NT2/D1 (cell line): ENCODE data around the gene SLC25A43.
A peak's percentile ranks its signal among the peaks of the same experiment; 100 is the strongest.
"Not testable (repeated sequence)": the region's sequence is repeated elsewhere in the genome, so short reads cannot be mapped to it uniquely, and the experiment has no call there.

Experiments used
- DNase-seq: peaks from one replicate; pipeline ENCODE4 v3.0.0-alpha.2; 2011; ENCODE audit warnings: low read depth, low spot score
- H3K27me3 ChIP-seq: 2 replicates; pipeline ENCODE4 v1.6.0; 2011; ENCODE audit warnings: mild to moderate bottlenecking; ENCODE audit not compliant: insufficient read length, insufficient read depth
- H3K36me3 ChIP-seq: 2 replicates; pipeline ENCODE4 v1.6.1; 2011; ENCODE audit warnings: mild to moderate bottlenecking, low read length, mixed read lengths; ENCODE audit not compliant: insufficient read depth, insufficient read length
- H3K4me1 ChIP-seq: 2 replicates; pipeline ENCODE4 v1.5.1; 2011; ENCODE audit not compliant: insufficient read depth, insufficient read length
- H3K4me3 ChIP-seq: 2 replicates; pipeline ENCODE4 v1.5.1; 2011; ENCODE audit warnings: low read depth; ENCODE audit not compliant: insufficient read length
- H3K9ac ChIP-seq: 2 replicates; pipeline ENCODE4 v1.6.0; 2011; ENCODE audit warnings: low read depth; ENCODE audit not compliant: insufficient read length
- H3K9me3 ChIP-seq: 2 replicates; pipeline ENCODE4 v1.5.1; 2011; ENCODE audit warnings: mild to moderate bottlenecking, low read length; ENCODE audit not compliant: insufficient read depth
- SUZ12 ChIP-seq: IDR thresholded peaks from 2 replicates; pipeline ENCODE4 v1.6.1; 2011; ENCODE audit not compliant: insufficient read length, insufficient read depth; ENCODE audit errors: extremely low read depth
- YY1 ChIP-seq: IDR thresholded peaks from 2 replicates; pipeline ENCODE4 v1.6.1; 2011; ENCODE audit not compliant: insufficient read length, insufficient read depth
- ZNF274 ChIP-seq: IDR thresholded peaks from 2 replicates; pipeline ENCODE4 v1.6.1; 2011; ENCODE audit warnings: mild to moderate bottlenecking, low read depth, low read length

Gene SLC25A43

GRCh38 chrX:119481323-119481801, 82.2 kb downstream of the SLC25A43 start:
- H3K27me3 ChIP-seq = peaks cover 3% of the 10 kb centered on the region
- H3K4me1 ChIP-seq = peaks cover 3% of the 10 kb centered on the region
- no peaks in the 10 kb centered on the region for H3K36me3 ChIP-seq
- H3K9ac ChIP-seq = no peak overlapping the region
- no peak for DNase-seq
- TF ChIP-seq SUZ12 (no peak), ZNF274 (no peak), YY1 (no peak)
- H3K9me3 ChIP-seq = no peaks in the 10 kb centered on the region
- H3K4me3 ChIP-seq = no peak overlapping the region

- Histone ChIP-seq H3K4me1 (peaks cover 3% of the 10 kb centered on the region), H3K36me3 (no peaks in the 10 kb centered on the region), H3K9ac (peak overlapping the region; percentile 73), H3K4me3 (peak overlapping the region; percentile 19), H3K27me3 (peaks cover 3% of the 10 kb centered on the region), H3K9me3 (no peaks in the 10 kb centered on the region)
- DNase-seq = no peak
- TF ChIP-seq SUZ12 = no peak
- no peak for TF ChIP-seq ZNF274
- no peak for TF ChIP-seq YY1
These were observed 82.9 kb downstream of the SLC25A43 start for GRCh38 chrX:119482041-119482440.

GRCh38 chrX:119482481-119483480, 83.6 kb downstream of the SLC25A43 start:
- H3K9me3 ChIP-seq = no peaks in the 10 kb centered on the region
- no peak for TF ChIP-seq YY1
- no peak for TF ChIP-seq SUZ12
- TF ChIP-seq ZNF274 = no peak
- peak overlapping the region; percentile 73 for H3K9ac ChIP-seq
- H3K4me3 ChIP-seq = peak overlapping the region; percentile 19
- no peaks in the 10 kb centered on the region for H3K36me3 ChIP-seq
- H3K4me1 ChIP-seq = peaks cover 3% of the 10 kb centered on the region
- H3K27me3 ChIP-seq = peaks cover 3% of the 10 kb centered on the region
- peak; percentile 55 for DNase-seq

GRCh38 chrX:119486745-119487144, 87.6 kb downstream of the SLC25A43 start:
- Histone ChIP-seq H3K4me3 (no peak overlapping the region), H3K9ac (no peak overlapping the region), H3K36me3 (no peaks in the 10 kb centered on the region), H3K27me3 (peaks cover 3% of the 10 kb centered on the region), H3K9me3 (no peaks in the 10 kb centered on the region), H3K4me1 (no peaks in the 10 kb centered on the region)
- TF ChIP-seq YY1 (no peak), ZNF274 (no peak), SUZ12 (no peak)
- no peak for DNase-seq

- not testable (repeated sequence) for H3K4me1 ChIP-seq, H3K27me3 ChIP-seq, H3K36me3 ChIP-seq, DNase-seq, H3K9ac ChIP-seq, H3K4me3 ChIP-seq, H3K9me3 ChIP-seq
These were observed 88.6 kb downstream of the SLC25A43 start for GRCh38 chrX:119487766-119488165.

GRCh38 chrX:119488749-119489148, 89.6 kb downstream of the SLC25A43 start:
- no peaks in the 10 kb centered on the region for H3K36me3 ChIP-seq
- DNase-seq = no peak
- TF ChIP-seq YY1 (no peak), ZNF274 (no peak), SUZ12 (no peak)
- H3K4me3 ChIP-seq = no peak overlapping the region
- H3K9ac ChIP-seq = no peak overlapping the region
- no peaks in the 10 kb centered on the region for H3K27me3 ChIP-seq
- H3K4me1 ChIP-seq = peaks cover 2% of the 10 kb centered on the region
- H3K9me3 ChIP-seq = no peaks in the 10 kb centered on the region

GRCh38 chrX:119489212-119490074, 90.3 kb downstream of the SLC25A43 start:
- TF ChIP-seq SUZ12 = no peak
- TF ChIP-seq YY1 = no peak
- TF ChIP-seq ZNF274 = no peak
- Histone ChIP-seq H3K4me1 (peaks cover 2% of the 10 kb centered on the region), H3K9ac (no peak overlapping the region), H3K36me3 (no peaks in the 10 kb centered on the region), H3K9me3 (no peaks in the 10 kb centered on the region), H3K4me3 (no peak overlapping the region), H3K27me3 (no peaks in the 10 kb centered on the region)
- DNase-seq = no peak
